NOMO-1 treated with dmso at 0.1 percent for 144 hours (cell line): ENCODE measurements around the gene SLC30A7.
"Not testable (repeated sequence)": the region's sequence is repeated elsewhere in the genome, so short reads cannot be mapped to it uniquely, and the experiment has no call there.

Experiments
- DNase-seq: peaks from one replicate; lab custom pipeline; 2025; ENCODE audit not compliant: unreplicated experiment; lab: John Stamatoyannopoulos, UW

The SLC30A7 gene

DNA sequence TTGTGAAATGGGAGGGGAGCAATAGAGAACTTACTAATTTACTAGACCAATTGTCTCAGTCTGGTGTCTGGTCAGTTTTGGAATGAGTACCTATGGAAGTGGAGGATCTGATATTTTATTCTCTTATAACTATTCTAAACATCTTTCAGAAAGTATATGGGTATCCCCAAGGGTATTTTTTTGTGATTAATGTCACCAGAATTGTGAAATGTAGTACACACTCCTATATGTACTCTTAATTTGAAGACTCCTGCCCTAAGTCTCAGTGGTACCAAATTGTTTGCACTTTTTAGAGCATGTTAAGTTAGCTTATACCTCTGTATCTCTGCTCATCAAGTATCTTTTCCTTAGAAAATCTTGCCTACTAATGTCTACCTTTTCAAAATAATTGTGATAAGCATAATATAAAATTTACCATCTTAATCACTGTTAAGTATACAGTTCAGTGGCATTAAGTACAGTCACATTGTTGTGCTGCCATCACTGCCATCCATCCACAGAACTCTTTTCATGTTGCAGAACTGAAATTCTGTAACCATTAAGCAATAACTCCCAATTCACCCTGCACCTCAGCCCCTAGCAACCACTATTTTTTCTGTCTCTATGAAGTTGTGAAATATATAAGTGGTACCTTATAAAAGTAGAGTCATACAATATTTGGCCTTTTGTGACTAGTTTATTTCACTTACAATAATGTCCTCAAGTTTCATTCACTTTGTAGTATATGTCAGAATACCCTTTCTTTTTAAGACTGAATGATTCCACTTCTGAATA is 40.5 kb downstream of the SLC30A7 start:
- peak; percentile 38 for DNase-seq

DNA sequence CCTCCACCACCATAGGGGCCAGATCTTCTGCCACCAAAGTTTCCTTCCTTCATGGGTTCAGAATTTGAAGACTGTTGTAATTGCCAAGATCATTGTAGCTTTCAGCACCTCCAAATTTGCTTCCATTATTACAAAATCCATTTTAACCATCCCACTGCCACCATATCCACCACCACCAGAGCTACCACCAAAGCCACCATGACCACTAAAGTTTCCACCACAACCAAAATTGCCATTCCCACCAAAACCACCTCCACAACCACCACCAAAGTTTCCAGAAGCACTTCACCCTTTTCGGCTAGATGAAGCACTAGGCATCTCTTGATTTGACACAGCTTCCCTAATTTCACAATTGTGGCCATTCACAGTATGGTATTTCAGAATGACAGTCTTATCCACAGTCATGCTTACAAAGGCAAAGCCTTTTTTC is 45.2 kb downstream of the SLC30A7 start:
- no peak for DNase-seq

- no peak for DNase-seq
These were observed 45.8 kb downstream of the SLC30A7 start for GRCh38 chr1:100941580-100942216.

- DNase-seq = no peak
These were observed 46.6 kb downstream of the SLC30A7 start for GRCh38 chr1:100942304-100943046.

- DNase-seq = no peak
These were observed 47.6 kb downstream of the SLC30A7 start for GRCh38 chr1:100943533-100943932.

- DNase-seq = not testable (repeated sequence)
These were observed 50.2 kb downstream of the SLC30A7 start for GRCh38 chr1:100946064-100946463.

GRCh38 chr1:100947816-100948215 is 51.9 kb downstream of the SLC30A7 start:
- not testable (repeated sequence) for DNase-seq

- DNase-seq = not testable (repeated sequence)
These were observed 53.0 kb downstream of the SLC30A7 start for GRCh38 chr1:100948721-100949405.

GRCh38 chr1:100949515-100950158 is 53.7 kb downstream of the SLC30A7 start:
- DNase-seq = not testable (repeated sequence)

- DNase-seq = no peak
These were observed 54.4 kb downstream of the SLC30A7 start for GRCh38 chr1:100950337-100950736.

DNA sequence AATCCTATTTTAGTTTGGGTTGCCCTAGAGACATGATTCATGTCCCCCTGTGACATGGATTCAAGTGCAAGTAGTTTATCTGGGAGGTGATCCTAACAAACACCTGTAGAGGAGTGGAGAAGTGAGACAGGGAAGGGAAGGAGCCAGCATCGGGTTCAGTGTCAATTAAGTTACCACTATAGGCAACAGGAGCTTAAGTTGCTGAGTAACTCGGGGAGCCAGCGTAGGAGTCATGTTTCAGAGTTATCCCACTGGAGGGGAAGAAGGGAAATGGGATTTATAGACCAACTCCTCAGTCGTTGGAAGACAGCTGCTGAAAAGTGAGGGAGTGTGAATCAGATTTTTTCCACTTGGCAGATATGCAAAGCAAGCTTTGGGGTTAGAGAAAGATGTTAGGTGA is 54.9 kb downstream of the SLC30A7 start:
- DNase-seq = no peak

GRCh38 chr1:100952104-100952745 is 56.3 kb downstream of the SLC30A7 start:
- DNase-seq = no peak

DNA sequence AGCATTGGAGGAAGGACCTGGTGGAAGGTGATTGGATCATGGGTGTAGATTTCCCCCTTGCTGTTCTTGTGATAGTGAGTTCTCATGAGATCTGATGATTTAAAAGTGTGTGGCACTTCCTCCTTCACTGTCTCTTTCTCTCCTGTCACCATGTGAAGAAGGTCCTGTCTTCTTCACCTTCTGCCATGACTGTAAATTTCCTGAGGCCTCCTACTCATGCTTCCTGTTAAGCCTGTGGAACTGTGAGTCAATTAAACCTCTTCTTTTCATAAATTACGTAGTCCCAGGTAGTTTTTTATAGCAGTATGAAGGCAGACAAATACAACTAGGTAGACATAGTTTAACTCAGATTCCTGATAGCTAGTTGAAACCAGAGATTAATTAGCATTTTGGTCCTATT is 57.1 kb downstream of the SLC30A7 start:
- DNase-seq = not testable (repeated sequence)

DNA sequence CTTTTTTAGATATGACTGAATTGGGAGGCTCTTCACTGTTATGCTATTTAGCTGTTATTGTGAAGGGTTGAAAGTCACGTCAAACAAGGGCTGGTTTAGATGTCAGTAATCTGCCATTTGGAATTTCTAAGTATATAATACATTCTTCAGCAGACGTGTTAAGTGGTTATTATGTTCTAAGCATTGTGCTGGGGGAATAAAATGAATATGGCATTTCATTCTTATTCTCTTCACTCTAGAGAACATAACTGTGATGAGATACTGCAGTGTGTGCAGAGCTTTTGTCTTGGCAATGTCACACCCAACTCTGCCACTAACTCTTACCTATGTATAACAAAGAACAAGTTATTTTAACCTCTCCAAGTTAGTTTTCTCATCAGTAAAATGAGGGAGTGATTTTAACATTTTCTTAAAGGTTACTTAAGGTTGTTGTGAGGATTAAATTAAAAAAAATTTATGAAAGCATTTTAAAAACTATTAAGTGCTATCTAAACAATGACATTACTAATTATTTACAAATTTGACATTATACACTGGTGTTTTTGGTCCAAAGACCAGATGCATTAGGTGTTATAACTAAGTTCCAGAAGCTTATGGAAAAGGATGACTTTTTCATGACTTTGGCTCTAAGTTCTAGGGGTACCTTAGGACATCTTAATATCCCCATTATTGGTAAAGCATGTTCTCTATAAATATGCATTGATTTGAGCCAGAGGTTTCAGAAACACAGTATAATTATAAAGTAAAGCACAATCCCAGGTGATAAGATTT is 58.3 kb downstream of the SLC30A7 start:
- no peak for DNase-seq

GRCh38 chr1:100955322-100955721 is 59.4 kb downstream of the SLC30A7 start:
- DNase-seq = no peak

- DNase-seq = no peak
These were observed 63.7 kb downstream of the SLC30A7 start for GRCh38 chr1:100959502-100960060.

DNA sequence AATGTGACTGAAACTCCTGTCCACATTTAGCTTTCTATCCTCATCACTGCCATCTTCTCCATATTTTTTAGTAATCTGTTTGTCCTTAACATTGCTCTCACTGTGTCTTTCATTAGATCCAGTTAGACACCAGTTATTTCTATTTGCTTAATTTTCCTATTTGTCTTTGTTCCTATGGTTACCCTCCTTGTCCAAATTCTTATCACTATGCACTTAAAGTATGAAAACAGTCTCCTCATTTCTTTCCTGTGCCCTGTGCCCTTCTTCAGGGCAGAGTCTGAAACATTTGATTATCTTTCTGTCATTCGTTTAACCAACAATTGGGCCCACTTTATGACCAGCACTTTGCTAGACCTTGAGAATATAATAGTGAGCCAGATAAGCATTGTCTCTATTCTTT is 64.2 kb downstream of the SLC30A7 start:
- no peak for DNase-seq

DNA sequence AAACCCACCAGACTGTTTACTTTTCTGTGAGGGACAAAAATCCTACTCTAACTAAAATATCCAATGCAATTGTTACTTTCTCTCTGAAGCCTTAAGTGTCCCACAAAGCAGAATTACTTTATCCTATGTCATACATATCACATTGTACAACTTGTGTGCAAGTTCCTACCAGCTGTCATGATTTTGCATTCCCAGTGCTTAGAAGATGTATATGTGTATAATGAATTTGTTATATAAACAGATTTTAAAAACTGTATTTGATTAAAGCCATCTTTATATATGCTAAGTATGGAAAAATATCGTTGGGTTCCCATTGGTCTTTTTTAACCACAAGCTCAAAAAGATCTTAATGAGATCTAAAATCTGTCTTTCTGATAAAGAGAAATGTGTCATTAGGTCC is 72.7 kb downstream of the SLC30A7 start:
- DNase-seq = no peak

GRCh38 chr1:100969327-100969726 is 73.4 kb downstream of the SLC30A7 start:
- DNase-seq = no peak
